H9 (cell line): ENCODE measurements around the gene DNAJA1. TPM values are rescaled to one million over a fixed set of nuclear protein-coding genes. Genes with fewer than 3 reads are reported as not detected.

Experiments
- DNase-seq: peaks from one replicate; pipeline ENCODE4 v3.0.0-alpha.2; 2017
- H2AFZ ChIP-seq: one replicate; pipeline ENCODE4 v1.6.1; 2013; ENCODE audit warnings: mild to moderate bottlenecking, low read length, control low read depth, moderate library complexity
- H2AK5ac ChIP-seq: 2 replicates; pipeline ENCODE4 v1.6.1; 2013; ENCODE audit warnings: low read length, control low read depth, mixed read lengths; ENCODE audit not compliant: insufficient read length
- H2BK120ac ChIP-seq: one replicate; pipeline ENCODE4 v1.6.1; 2013; ENCODE audit warnings: low read depth, mild to moderate bottlenecking, low read length, control low read depth, inconsistent platforms; ENCODE audit not compliant: poor library complexity, severe bottlenecking
- H2BK12ac ChIP-seq: 2 replicates; pipeline ENCODE4 v1.6.1; 2013; ENCODE audit warnings: low read length, control low read depth, mixed read lengths, low read depth; ENCODE audit not compliant: insufficient read length
- H2BK15ac ChIP-seq: 2 replicates; pipeline ENCODE4 v1.6.1; 2013; ENCODE audit warnings: low read depth, low read length, control low read depth
- H2BK20ac ChIP-seq: one replicate; pipeline ENCODE4 v1.6.1; 2013; ENCODE audit warnings: low read depth, mild to moderate bottlenecking, low read length, control low read depth, inconsistent platforms; ENCODE audit not compliant: poor library complexity, severe bottlenecking
- H2BK5ac ChIP-seq: 2 replicates; pipeline ENCODE4 v1.6.1; 2013; ENCODE audit warnings: low read length, control low read depth, mixed read lengths; ENCODE audit not compliant: insufficient read length
- H3K14ac ChIP-seq: 2 replicates; pipeline ENCODE4 v1.6.1; 2013; ENCODE audit warnings: low read length, control low read depth; ENCODE audit not compliant: insufficient read depth
- H3K18ac ChIP-seq: 2 replicates; pipeline ENCODE4 v1.6.1; 2013; ENCODE audit warnings: low read depth, mild to moderate bottlenecking, mixed read lengths, low read length, control low read depth; ENCODE audit not compliant: insufficient read length
- H3K23ac ChIP-seq: 2 replicates; pipeline ENCODE4 v1.6.1; 2013; ENCODE audit warnings: low read length, control low read depth, mixed read lengths, low read depth; ENCODE audit not compliant: insufficient read length
- H3K23me2 ChIP-seq: 2 replicates; pipeline ENCODE4 v1.6.1; 2013; ENCODE audit warnings: low read depth, mild to moderate bottlenecking, mixed read lengths, low read length, control low read depth; ENCODE audit not compliant: insufficient read length, poor library complexity, severe bottlenecking
- H3K27ac ChIP-seq: 2 replicates; pipeline ENCODE4 v1.5.1; 2013; ENCODE audit warnings: low read length, control low read depth, mixed read lengths, low read depth; ENCODE audit not compliant: insufficient read length
- H3K27me3 ChIP-seq: 2 replicates; pipeline ENCODE4 v1.6.1; 2013; ENCODE audit warnings: low read length, control low read depth, inconsistent platforms; ENCODE audit not compliant: insufficient read depth
- H3K4ac ChIP-seq: 2 replicates; pipeline ENCODE4 v1.6.1; 2013; ENCODE audit warnings: low read depth, mild to moderate bottlenecking, control low read depth, inconsistent platforms, low read length, moderate library complexity
- H3K4me1 ChIP-seq: 2 replicates; pipeline ENCODE4 v1.6.1; 2013; ENCODE audit warnings: low read length, control low read depth, inconsistent platforms; ENCODE audit not compliant: insufficient read depth
- H3K4me2 ChIP-seq: 2 replicates; pipeline ENCODE4 v1.6.1; 2013; ENCODE audit warnings: low read length, control low read depth, mixed read lengths; ENCODE audit not compliant: insufficient read length, insufficient read depth
- H3K56ac ChIP-seq: 2 replicates; pipeline ENCODE4 v1.6.1; 2013; ENCODE audit warnings: low read depth, mild to moderate bottlenecking, mixed read lengths, low read length, control low read depth; ENCODE audit not compliant: insufficient read length
- H3K79me1 ChIP-seq: 2 replicates; pipeline ENCODE4 v1.6.1; 2013; ENCODE audit warnings: low read depth, mild to moderate bottlenecking, moderate library complexity, low read length, control low read depth, inconsistent platforms; ENCODE audit not compliant: insufficient read depth, poor library complexity, severe bottlenecking
- H3K79me2 ChIP-seq: 2 replicates; pipeline ENCODE4 v1.6.1; 2013; ENCODE audit warnings: low read length, control low read depth, inconsistent platforms; ENCODE audit not compliant: insufficient read depth
- H3K9ac ChIP-seq: 2 replicates; pipeline ENCODE4 v1.6.1; 2013; ENCODE audit warnings: low read length, control low read depth, mixed read lengths; ENCODE audit not compliant: insufficient read length; ENCODE audit errors: extremely low read depth
- H3K9me3 ChIP-seq: one replicate; pipeline ENCODE4 v1.6.1; 2013; ENCODE audit warnings: low read depth, low read length, inconsistent platforms; ENCODE audit not compliant: control insufficient read depth
- H3T11ph ChIP-seq: one replicate; pipeline ENCODE4 v1.6.1; 2013; ENCODE audit warnings: mild to moderate bottlenecking, low read length, control low read depth, inconsistent platforms
- H4K20me1 ChIP-seq: one replicate; pipeline ENCODE4 v1.6.1; 2013; ENCODE audit not compliant: control insufficient read depth, insufficient read length, insufficient read depth
- H4K5ac ChIP-seq: 2 replicates; pipeline ENCODE4 v1.6.1; 2013; ENCODE audit warnings: low read depth, mild to moderate bottlenecking, mixed read lengths, low read length, control low read depth; ENCODE audit not compliant: insufficient read length
- H4K8ac ChIP-seq: replicated peaks from 2 replicates; pipeline ENCODE4 v1.6.1; 2013; ENCODE audit warnings: low read length, control low read depth, mixed read lengths, low read depth; ENCODE audit not compliant: insufficient read length
- H4K91ac ChIP-seq: 2 replicates; pipeline ENCODE4 v1.6.1; 2013; ENCODE audit warnings: low read depth, mild to moderate bottlenecking, moderate library complexity, mixed read lengths, low read length, control low read depth; ENCODE audit not compliant: insufficient read length
- H3K27ac Mint-ChIP-seq, 3 experiments: 2 replicates in 2 of 3; 3 replicates in 1 of 3; pipeline ENCODE4 v1.8.0; 2020 to 2021; ENCODE audit warnings: mixed read lengths in 3 of 3, mild to moderate bottlenecking in 1 of 3, moderate library complexity in 1 of 3
- H3K27me3 Mint-ChIP-seq: 2 replicates; pipeline ENCODE4 v1.8.0; 2021; ENCODE audit warnings: low read depth, mild to moderate bottlenecking, moderate library complexity, mixed read lengths
- H3K36me3 Mint-ChIP-seq, 3 experiments: 2 replicates in 2 of 3; 3 replicates in 1 of 3; pipeline ENCODE4 v1.8.0; 2020 to 2021; ENCODE audit warnings: low read depth in 3 of 3, mixed read lengths in 3 of 3; ENCODE audit not compliant: insufficient read depth in 1 of 3
- H3K4me1 Mint-ChIP-seq, 2 experiments: 2 replicates each; pipeline ENCODE4 v1.8.0; 2020; ENCODE audit warnings: mixed read lengths in 2 of 2
- H3K4me3 Mint-ChIP-seq, 2 experiments: 2 replicates in 1 of 2; 3 replicates in 1 of 2; pipeline ENCODE4 v1.8.0; 2020 to 2021; ENCODE audit warnings: mild to moderate bottlenecking in 2 of 2, mixed read lengths in 2 of 2, moderate library complexity in 1 of 2
- H3K9me3 Mint-ChIP-seq, 2 experiments: 2 replicates in 1 of 2; 3 replicates in 1 of 2; pipeline ENCODE4 v1.8.0; 2020; ENCODE audit warnings: mild to moderate bottlenecking in 2 of 2, mixed read lengths in 2 of 2, moderate library complexity in 1 of 2
- WGBS: extraction: QIAGEN DNeasy Blood & Tissue Kit; methylation state at CpG from one replicate; pipeline ENCODE4 v1.1.7; 2013; ENCODE audit warnings: missing lambda C conversion rate, low lambda C conversion rate, mixed read lengths; ENCODE audit not compliant: insufficient read length; ENCODE audit errors: extremely low coverage; 5-methylcytosine and 5-hydroxymethylcytosine counted together
- total RNA-seq: library from RNA; stranded (reverse); gene quantifications from 2 replicates; pipeline ENCODE4 v1.2.1, GENCODE V29; 2021
- TF ChIP-seq, protein P1 (sequence below): fragments of 200-600 bp; sonication (generic); conservative IDR thresholded peaks from 3 replicates; pipeline ENCODE4 v1.8.0; 2021; ENCODE audit warnings: antibody characterized with exemption, mild to moderate bottlenecking

Gene DNAJA1
- total RNA-seq, 1 experiment from 2014 or later = 217 TPM

GRCh38 chr9:33022755-33023154, 2.3 kb upstream of the DNAJA1 start:
- TF ChIP-seq, protein P1, sequence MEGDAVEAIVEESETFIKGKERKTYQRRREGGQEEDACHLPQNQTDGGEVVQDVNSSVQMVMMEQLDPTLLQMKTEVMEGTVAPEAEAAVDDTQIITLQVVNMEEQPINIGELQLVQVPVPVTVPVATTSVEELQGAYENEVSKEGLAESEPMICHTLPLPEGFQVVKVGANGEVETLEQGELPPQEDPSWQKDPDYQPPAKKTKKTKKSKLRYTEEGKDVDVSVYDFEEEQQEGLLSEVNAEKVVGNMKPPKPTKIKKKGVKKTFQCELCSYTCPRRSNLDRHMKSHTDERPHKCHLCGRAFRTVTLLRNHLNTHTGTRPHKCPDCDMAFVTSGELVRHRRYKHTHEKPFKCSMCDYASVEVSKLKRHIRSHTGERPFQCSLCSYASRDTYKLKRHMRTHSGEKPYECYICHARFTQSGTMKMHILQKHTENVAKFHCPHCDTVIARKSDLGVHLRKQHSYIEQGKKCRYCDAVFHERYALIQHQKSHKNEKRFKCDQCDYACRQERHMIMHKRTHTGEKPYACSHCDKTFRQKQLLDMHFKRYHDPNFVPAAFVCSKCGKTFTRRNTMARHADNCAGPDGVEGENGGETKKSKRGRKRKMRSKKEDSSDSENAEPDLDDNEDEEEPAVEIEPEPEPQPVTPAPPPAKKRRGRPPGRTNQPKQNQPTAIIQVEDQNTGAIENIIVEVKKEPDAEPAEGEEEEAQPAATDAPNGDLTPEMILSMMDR = no peak
- H3K14ac ChIP-seq = no peak overlapping the region
- H3K23ac ChIP-seq = no peak overlapping the region

More at GRCh38 chr9:33022755-33023154, 2.3 kb upstream of the DNAJA1 start:
- H2BK20ac ChIP-seq = no peak overlapping the region
- H3K4me2 ChIP-seq = no peak overlapping the region
- H3K18ac ChIP-seq = no peak overlapping the region
- H3K4ac ChIP-seq = no peak overlapping the region
- H3T11ph ChIP-seq = no peak overlapping the region
- H4K20me1 ChIP-seq = no peaks in the 10 kb centered on the region
- H4K5ac ChIP-seq = no peak overlapping the region
- no peak overlapping the region for H4K8ac ChIP-seq
- H3K4me1 Mint-ChIP-seq = peaks cover 21 to 27% of the 10 kb centered on the region in 2 experiments
- H2AK5ac ChIP-seq = no peak overlapping the region
- H2BK120ac ChIP-seq = no peak overlapping the region
- peak overlapping the region in 1 of 2 experiments; percentile 97; a peak in 2 of 5 replicates for H3K4me3 Mint-ChIP-seq
- H3K27me3 ChIP-seq = no peaks in the 10 kb centered on the region
- no peak overlapping the region for H3K56ac ChIP-seq
- DNase-seq = no peak
- peaks cover 5% of the 10 kb centered on the region for H3K23me2 ChIP-seq
- peaks cover 32% of the 10 kb centered on the region; the same call in 1 of the 2 replicates for H3K79me2 ChIP-seq
- H3K27ac Mint-ChIP-seq = peak overlapping the region in 1 of 3 experiments; percentile 35; a peak in 3 of 7 replicates
- no CpG with 5 or more reads among the region's 7 CpGs for WGBS
- H3K79me1 ChIP-seq = peaks cover 3% of the 10 kb centered on the region
- H3K9me3 ChIP-seq = no peaks in the 10 kb centered on the region
- no peak overlapping the region for H3K9ac ChIP-seq
- H2AFZ ChIP-seq = no peak overlapping the region
- H2BK5ac ChIP-seq = no peak overlapping the region
- H2BK12ac ChIP-seq = no peak overlapping the region
- 0 out of 2 replicates have a peak, but pooled peaks cover 4% of the 10 kb centered on the region for H3K4me1 ChIP-seq
- no peak overlapping the region for H4K91ac ChIP-seq
- peaks cover 21 to 52% (median 45%) of the 10 kb centered on the region in 3 experiments; a peak in 6 of 7 replicates for H3K36me3 Mint-ChIP-seq
- H3K27ac ChIP-seq = no peak overlapping the region
- no peaks in the 10 kb centered on the region for H3K9me3 Mint-ChIP-seq
- no peak overlapping the region for H2BK15ac ChIP-seq
- no peaks in the 10 kb centered on the region for H3K27me3 Mint-ChIP-seq
